Amniotic stem cell (primary cell): ENCODE measurements around the gene LRP2.
"Not testable (repeated sequence)": the region's sequence is repeated elsewhere in the genome, so short reads cannot be mapped to it uniquely, and the experiment has no call there.

Experiments
- DNase-seq: peaks from one replicate; lab custom pipeline; 2025; lab: John Stamatoyannopoulos, UW

The LRP2 gene

GRCh38 chr2:169348321-169349024 lies 13.9 kb downstream of the LRP2 start:
- no peak for DNase-seq

- no peak for DNase-seq
Measured at GRCh38 chr2:169345486-169346437, 16.6 kb downstream of the LRP2 start.

GRCh38 chr2:169344736-169345485 lies 17.4 kb downstream of the LRP2 start:
- no peak for DNase-seq

GRCh38 chr2:169343202-169343601 lies 19.1 kb downstream of the LRP2 start:
- DNase-seq, result no peak

- no peak for DNase-seq
Measured at GRCh38 chr2:169339657-169340056, 22.7 kb downstream of the LRP2 start.

- DNase-seq, result no peak
Measured at GRCh38 chr2:169336695-169337094, 25.6 kb downstream of the LRP2 start.

- DNase-seq, result no peak
Measured at GRCh38 chr2:169330555-169331198, 31.7 kb downstream of the LRP2 start.

- DNase-seq, result no peak
Measured at GRCh38 chr2:169329688-169330554, 32.4 kb downstream of the LRP2 start.

- DNase-seq, result no peak
Measured at GRCh38 chr2:169328785-169329184, 33.5 kb downstream of the LRP2 start.

GRCh38 chr2:169327837-169328236 lies 34.5 kb downstream of the LRP2 start:
- DNase-seq, result not testable (repeated sequence)

GRCh38 chr2:169325886-169326285 lies 36.4 kb downstream of the LRP2 start:
- not testable (repeated sequence) for DNase-seq

GRCh38 chr2:169324581-169325260 lies 37.6 kb downstream of the LRP2 start:
- DNase-seq, result no peak

- DNase-seq, result no peak
Measured at GRCh38 chr2:169323841-169324240, 38.5 kb downstream of the LRP2 start.

GRCh38 chr2:169320561-169320960 lies 41.8 kb downstream of the LRP2 start:
- DNase-seq, result no peak

- no peak for DNase-seq
Measured at GRCh38 chr2:169315357-169315756, 47.0 kb downstream of the LRP2 start.

- not testable (repeated sequence) for DNase-seq
Measured at GRCh38 chr2:169308349-169308748, 54.0 kb downstream of the LRP2 start.

- not testable (repeated sequence) for DNase-seq
Measured at GRCh38 chr2:169304689-169305088, 57.6 kb downstream of the LRP2 start.

- no peak for DNase-seq
Measured at GRCh38 chr2:169303579-169304305, 58.6 kb downstream of the LRP2 start.

- no peak for DNase-seq
Measured at GRCh38 chr2:169302364-169302763, 60.0 kb downstream of the LRP2 start.
